HG03097 (cell line): ENCODE data around the gene MLXIP.

Source experiments
- ATAC-seq: cut with Tn5 transposase; IDR thresholded peaks from one replicate; pipeline ENCODE4 v1.9.1; 2021; ENCODE audit not compliant: unreplicated experiment, low FRiP score

The MLXIP gene

DNA sequence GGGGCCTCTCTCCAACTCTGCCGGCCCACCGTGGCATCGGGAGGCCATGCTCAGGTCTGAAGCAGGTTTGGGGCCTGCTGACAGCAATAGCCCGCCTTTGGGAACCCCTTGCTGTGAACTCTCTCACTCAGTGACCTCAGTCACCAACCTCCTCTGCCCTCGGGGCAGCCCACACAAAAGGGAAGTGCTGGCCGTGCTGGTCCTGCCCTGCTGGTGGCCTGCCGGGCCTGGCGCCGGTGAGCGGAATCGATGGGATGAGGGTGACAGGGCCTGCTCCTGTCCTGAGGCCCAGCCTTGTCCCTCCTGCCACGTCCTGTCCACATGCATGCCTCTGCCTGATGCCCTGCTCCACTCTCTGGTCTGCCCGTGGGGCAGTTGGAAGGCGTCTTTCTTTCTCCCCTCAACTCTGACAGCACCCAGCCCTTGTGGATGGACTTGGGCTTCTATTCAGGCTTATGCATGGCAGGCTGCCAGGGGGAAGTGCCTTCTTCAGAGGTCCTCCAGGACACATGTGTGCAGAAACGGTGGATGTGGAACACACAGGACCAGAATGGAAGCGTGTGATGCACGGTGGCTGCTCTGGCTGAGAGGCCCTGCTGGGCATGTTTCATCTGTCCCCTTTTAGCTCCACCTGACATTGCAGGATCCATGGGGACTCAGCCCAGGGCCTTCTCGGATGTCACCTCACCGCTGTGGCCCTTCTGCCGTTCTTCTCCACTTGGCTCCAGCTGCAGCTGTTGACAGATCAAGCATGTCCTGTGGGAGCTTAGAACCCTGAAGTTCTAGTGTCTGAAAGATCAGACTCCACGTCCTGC lies 63.6 kb downstream of the MLXIP start:
- ATAC-seq, result no peak

DNA sequence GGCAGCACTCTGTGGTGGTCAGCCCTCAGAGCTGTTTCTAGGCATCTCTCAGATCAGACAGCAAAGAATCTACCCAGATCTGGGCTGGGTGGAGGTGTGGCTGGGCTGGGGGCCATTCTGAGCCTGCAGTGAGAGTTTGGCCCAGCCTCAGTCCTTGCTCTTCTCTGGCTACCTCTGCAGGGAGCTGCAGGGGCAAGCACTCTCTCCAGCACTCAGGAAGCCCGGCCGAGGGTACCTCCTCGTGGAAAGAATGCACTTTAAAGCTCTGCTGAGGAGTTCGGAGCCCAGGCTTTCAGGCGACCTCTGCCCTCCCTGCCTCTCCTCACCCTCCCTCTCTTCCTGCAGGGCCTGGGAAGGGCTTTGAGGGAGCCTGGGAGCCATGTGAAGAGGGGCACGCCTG lies 64.3 kb downstream of the MLXIP start:
- ATAC-seq, result no peak

DNA sequence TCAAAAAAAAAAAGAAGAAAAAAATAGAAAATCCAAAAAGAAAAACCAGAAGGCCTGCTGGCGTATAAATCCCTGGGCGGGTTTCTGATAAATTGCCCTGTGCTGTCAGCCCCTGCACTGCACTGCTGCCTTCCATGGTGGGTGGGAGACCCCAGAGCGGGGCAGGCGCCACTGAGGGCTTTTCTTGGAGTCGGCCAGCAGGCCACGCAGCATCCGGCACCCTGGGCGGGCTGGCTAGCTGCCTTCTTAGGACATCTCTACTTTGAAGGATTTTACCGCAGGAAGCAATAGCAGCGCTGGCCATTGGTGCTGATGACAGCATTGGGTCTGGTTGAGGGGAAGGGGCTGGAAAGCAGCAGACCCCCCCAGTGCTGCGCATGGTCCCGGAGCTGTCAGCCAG lies 66.3 kb downstream of the MLXIP start:
- ATAC-seq, result no peak

DNA sequence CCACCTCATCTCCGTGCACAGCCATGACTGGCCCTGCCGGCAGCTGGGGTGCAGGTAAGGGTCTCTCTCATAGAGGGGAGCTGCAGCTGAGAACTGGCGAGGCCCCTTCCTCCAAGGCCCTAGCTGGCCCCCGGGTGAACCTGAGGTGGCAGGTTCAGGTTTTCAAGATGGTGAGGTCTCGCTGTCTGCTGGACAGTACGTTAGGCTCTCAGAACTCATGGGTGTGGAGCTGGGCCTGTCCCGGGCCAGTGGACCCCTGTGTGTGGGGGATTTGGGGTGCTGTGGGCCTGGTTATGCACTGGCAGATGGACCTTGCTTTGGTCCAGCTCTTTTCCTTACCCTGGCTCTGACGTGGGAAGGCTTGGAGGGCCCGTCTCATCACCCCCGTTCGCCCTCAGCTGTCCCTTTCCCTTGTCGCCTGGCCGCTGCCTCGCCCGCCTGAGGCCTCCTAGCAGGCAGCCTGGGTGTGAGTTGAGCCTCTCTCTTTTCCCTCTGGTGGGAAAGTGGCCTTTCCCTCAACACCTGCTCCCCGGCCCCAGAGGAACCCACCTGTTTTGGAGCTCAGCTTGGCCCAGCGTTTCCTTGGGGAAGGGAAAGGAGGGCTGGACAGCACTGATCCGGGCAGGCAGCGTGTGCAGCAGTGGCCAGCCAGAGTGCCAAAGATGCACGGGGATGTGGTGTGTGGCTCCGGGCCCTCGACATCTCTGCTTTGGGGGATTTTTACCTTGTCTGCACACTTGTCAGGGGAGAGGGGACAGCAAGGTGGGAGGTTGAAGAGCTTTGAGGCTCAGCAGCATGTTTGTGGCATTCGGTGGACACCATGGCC lies 67.2 kb downstream of the MLXIP start:
- no peak for ATAC-seq

DNA sequence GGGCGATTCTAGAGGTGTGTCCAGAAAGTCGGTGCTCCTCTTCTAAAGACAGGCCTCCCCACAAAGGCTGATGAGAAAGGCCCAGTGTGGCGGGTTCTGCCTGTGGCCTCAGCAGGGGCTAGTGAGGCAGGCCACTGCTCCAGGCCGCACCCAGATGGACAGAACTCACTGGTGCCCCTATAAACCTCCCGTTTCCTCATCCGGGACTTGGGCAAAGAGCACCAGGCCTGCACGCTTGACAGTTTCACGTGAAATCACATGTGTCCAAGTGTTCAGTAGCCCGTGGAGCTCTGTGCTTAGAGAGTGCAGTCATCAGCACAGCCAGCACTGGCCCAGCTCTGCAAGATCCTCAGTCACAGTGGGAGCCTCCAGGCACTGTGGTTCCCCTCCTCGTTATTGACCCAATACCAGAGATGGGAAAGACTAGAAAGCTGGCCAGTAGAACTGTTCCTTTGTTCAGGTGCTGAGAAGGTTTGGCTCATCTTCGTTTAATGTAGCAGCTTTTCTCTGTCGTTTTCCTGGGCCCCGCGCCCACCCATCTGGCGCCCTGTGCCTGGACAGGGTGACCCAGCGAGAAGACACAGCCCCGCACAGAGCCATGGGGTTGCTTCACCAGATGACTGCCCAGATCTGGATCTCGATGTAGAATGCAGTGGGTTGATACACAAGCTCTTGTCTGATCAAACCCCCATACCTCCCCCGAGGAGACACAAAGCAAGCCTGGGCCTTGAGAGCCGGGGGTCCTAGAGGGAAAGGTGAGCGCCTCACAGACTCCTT lies 69.1 kb downstream of the MLXIP start:
- ATAC-seq, result no peak

DNA sequence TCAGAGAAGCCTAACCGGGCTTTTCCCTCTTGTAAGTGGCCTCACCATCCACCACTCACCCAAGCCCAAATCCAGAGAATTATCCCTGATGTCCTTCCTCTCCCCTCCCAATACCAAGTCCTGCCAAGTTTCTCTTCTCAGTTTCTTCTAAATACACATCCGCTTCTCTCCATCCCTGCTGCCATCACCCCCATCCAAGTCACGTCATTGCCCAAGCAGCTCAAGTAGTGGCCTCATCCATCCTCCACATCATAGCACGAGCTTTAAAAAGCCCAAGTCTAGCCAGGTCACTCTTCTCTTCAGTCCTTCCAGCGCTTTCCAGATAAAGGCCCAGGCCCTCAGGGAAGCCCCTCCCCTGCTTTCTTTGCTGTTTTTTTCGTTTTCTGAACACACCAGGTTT lies 70.1 kb downstream of the MLXIP start:
- ATAC-seq, result no peak

DNA sequence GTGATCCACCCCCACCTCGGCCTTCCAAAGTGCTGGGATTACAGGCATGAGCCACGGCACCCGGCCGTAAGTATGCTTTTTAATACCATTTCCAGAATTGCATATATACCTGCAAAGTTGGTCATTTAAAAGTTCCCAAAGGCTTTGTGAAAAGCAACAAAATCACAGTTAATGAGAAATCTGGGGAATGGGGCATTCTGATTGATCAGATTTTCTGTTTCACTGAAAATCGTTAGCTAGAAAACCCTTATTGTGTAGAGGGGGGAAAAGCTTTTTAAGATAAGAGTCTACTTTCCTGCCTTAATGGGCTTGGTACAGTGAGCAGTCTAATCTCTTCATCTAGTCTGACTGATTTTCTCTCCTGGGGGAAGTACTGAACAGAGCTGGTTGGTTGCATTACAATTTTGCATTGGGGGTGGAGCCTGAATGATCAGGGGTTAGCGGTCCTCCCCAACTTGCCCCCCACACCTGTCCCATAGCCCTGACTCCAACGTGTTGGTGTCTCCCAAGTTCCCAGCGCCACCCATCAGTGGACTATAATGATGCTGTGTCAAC lies 71.6 kb downstream of the MLXIP start:
- no peak for ATAC-seq

DNA sequence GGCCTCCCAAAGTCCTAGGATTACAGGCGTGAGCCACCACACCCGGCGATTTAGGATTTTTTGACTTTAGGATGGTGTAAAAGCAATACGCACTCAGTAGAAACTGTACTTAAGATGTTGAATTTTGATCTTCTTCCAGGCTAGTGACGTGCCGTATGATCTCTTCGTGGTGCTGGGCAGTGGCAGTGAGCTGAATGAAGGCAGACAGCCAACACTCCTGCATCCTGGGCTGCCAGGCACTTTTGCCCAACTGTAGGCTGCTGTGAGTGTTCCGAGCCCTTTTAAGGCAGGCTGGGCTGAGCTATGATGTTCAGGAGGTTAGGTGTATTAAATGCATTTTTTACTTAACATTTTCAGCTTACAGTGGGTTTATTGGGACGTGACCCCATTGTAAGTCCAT lies 74.2 kb downstream of the MLXIP start:
- ATAC-seq, result no peak

DNA sequence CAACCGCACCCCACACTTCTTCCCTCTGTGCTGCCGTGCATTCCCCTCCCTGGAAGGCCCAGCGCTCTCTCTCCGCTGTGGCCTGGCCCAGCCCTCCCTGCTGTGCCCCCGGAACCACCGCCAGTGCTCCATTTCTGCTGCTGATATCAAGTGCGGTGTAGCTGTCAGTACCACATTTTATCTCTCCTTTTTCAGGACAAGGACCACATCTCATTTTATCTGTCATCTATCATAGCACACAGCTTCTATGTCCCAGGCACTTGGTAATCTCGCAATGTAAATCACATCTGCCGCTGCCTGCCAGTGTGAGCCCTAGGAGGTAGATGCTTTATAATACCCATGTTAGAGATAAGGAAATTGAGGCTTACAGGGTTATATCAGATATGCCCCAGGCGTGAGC lies 77.1 kb downstream of the MLXIP start:
- no peak for ATAC-seq

DNA sequence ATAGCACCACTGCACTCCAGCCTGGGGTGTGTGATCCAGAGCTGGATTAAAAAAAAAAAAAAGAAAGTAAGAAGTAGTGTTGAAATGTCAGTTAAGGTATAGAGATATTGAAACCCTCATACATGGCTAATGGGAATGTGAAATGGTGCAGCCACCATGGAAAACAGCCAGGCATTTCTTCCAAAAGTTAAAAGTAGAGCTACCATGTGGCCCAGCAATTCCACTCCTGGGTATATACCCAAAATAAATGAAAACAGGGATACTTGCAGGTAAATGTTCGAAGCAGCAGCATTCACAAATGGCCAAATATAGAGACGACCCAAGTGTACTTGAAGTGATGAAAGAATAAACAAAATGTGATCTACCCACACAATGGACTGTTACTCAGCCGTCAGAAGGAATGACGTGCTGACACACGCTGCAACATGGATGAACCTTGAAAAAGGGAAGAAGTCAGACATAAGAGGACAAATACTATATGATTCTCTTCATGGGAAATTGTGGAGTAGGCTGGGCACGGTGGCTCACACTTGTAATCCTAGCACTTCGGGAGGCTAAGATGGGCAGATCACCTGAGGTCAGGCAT lies 80.2 kb downstream of the MLXIP start:
- no peak for ATAC-seq

DNA sequence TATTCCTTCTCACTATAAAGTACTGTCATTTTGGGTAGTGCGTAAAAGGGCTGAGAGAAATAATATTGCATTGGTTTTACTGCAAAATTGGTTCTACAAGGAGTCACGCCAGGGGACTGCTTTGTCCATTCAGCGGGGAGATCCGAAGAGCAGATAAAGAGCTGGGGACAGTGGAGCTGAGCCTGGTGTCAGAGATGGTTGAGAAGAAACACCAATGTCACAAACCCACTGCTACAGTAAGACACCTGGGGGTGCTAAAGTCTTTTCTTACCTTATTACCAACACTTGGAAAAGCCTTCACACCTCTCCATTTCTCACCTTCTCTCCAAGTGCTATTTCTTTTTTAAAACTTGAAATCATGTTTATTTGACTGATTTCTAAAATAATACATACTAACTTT lies 81.3 kb downstream of the MLXIP start:
- no peak for ATAC-seq

DNA sequence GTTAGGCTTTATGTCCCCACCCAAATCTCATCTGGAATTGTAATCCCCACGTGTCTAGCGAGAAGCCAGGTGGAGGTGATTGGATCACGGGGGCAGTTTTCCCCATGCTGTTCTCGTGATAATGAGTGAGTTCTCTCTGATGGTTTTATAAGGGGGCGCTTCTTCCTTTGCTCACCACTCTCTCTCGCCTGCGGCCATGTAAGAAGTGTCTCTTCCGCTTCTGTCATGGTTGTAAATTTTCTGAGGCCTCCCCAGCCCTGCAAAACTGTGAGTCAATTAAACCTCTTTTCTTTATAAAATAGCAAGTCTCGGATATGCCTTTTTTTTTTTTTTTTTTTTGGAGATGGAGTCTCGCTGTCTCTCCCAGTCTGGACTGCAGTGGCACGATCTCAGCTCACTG lies 82.2 kb downstream of the MLXIP start:
- no peak for ATAC-seq

DNA sequence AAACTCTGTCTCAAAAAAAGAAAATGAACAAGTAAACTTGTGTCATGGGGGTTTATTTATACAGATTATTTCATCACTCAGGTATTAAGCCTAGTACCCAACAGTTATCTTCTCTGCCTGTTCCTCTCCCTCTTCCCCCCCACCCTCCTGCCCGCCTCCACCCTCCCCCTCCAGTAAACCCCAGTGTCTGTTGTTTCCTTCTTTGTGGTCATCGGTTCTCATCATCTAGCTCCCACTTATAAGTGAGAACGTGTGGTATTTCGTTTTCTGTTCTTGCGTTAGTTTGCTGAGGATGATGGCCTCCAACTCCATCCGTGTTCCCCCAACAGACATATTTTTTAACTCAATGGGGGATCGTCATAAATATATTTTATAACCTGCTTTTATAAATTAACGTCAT lies 83.1 kb downstream of the MLXIP start:
- ATAC-seq, result no peak

DNA sequence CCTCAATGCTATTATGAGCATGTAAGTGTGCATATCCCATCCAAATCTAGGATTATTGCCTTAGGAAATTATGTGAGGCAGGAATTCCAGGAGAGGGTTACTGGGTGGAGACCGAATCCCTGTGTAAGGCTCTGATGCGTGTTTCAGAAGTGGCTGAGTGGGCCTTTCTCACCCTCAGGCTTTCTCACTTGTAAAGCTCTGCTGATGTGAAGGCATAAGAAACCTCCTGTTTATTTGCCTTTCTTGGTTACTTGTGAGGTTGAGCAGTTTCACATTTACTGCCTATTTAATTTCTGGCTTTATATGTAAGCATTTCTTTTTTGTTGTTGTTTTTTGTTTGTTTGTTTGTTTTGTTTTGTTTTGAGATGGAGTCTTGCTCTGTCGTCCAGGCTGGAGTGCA lies 84.4 kb downstream of the MLXIP start:
- no peak for ATAC-seq

DNA sequence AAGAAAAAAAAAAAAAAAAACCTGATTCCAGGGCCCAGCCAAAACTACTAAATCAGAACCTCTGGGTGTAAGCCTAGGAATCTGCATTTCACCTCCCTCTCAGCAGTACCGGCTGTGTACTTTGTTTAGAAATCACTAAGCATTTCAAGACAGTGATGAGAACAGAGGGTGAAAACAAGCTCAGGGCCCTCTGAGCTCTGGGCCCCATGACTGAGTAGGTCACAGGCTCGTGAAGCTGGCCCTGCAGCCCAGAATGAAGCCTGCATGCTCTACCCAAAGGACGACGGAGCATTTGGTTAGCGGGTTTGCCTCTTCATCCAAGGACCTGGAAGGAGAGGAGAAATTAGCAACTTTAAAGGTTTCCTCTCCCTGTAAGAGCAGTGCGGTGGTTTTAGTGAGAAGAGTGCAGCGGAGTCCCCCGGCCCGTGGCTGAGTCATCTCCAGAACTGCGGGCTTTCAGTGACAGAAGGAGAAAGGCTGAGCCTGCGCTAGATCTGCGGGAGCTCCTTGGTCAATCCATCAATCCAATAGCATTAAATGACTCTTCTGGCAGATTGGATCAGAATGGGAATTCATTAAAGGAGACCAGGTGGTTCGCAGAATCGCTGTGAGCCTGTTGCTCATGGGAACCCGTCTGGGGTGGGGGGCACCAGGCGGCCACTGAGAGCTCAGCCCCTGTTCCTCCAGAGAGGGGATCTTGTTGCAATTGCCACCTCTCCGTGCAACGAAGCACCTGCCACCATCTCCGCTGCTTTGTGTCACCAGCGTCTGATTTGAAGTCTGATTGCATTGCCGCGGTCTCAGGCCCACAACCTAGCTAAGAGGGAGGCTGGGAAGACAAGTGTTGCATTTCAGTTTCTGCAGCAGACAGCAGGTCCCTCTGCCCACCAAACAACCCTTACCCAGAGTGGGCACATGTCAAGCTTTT lies 88.1 kb downstream of the MLXIP start:
- no peak for ATAC-seq

DNA sequence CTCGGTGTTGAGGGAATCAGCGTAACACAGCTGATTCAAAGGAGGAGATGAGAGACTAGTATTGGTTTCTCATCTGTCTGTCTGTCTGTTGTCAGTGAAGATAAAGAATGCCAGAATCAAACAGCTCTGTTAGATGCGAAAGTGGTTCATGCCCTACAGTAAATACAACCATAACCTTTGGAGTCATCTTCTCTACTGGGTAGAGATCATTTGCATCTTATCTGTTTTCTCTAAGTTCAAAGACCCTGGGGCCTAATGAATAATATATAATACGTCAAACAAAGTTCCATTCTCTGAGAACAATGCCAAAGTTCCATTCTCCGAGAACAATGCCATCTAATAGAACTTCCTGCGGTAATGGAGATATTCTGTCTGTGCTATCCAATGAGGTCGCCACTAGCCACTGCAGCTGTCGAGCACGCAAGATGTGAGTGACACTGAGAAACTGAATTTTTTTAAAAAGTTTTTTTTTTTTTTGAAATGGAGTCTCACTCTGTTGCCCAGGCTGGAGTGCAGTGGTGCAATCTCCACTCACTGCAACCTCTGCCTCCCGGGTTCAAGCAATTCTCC lies 88.9 kb downstream of the MLXIP start:
- ATAC-seq, result no peak

DNA sequence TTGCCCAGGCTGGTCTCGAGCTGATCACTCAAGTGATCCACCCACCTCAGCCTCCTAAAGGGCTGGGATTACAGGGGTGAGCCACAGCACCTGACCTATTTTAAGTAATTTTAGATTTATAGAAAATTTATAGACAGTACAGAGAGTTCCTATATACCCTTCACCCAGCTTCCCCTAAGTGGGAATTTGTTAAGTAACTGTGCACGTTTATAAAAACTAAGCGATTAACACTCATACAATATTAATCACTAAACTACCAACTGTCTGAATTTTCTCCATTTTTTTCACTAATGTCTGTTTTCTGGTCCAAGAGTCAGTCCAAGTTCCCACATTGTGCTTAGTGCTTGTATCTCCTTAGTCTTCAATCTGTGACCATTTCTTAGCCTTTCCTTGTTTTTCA lies 89.9 kb downstream of the MLXIP start:
- ATAC-seq, result no peak

DNA sequence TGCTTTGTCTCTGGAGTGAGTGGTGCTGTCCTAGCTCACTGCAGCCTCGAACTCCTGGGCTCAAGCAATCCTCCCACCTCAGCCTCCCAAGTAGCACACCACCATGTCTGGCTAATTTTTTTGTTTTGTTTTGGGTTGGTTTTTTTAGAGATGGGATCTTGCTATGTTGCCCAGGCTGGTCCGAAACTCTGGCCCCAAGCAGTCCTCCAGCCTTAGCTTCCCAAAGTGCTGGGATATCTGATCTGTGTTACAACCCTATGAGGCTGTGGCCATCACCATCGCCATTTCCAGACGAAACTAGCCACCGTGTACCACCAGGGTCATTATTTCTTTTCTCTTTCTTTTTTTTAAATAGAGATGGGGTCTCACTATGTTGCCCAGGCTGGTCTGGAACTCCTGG lies 92.8 kb downstream of the MLXIP start:
- no peak for ATAC-seq

DNA sequence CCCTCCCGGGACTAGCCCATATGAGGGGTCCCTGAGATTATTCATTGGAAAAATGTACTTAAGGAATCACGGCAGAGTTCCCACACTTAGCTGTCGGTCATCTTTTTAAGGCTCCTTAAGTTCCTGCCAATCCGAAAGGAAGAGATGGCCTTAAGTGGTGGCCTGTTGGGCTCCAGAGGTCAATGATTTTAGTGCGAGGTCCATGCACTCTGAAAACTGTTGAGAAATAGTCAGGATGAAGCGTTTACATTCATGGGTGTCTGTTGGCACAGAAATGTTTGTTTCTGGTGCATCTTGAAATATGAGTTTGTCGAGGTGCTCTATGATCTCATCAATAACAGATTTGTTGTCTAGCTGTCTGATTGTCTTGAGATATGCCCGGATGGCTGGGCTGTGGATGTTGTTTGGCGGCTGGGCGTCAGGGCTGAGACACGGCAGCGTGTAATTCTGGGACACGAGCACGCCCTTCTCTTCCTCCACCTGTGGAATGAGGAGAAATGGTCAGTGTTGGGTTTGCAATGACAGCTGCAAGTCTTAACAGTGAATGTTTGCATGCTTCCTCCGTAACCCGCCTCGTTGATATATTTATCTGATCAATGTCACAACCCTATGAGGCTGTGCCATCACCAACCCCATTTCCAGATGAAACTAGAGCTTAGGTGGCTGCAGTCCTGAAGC lies 93.8 kb downstream of the MLXIP start:
- no peak for ATAC-seq
